Stomach (tissue), 4 donors: ENCODE measurements around the gene NLRC5.

ENCODE experiments used
- POLR2AphosphoS5 ChIP-seq, 3 donors: sonication (generic); formaldehyde crosslinking; IDR thresholded peaks; one replicate each; pipeline ENCODE4 v1.6.1; 2016; ENCODE audit warnings: antibody characterized with exemption in 3 of 3
- TF ChIP-seq, protein P1 (sequence below), 7 experiments: fragments of 450-650 bp in 4 of 7; fragments of 200-600 bp in 3 of 7; sonication (generic) in 3 of 7; IDR thresholded peaks; one replicate each; pipeline ENCODE4 v1.5.1; 2016 to 2019; ENCODE audit warnings: antibody characterized with exemption in 7 of 7, control low read depth in 2 of 7, mild to moderate bottlenecking in 1 of 7

DNA sequence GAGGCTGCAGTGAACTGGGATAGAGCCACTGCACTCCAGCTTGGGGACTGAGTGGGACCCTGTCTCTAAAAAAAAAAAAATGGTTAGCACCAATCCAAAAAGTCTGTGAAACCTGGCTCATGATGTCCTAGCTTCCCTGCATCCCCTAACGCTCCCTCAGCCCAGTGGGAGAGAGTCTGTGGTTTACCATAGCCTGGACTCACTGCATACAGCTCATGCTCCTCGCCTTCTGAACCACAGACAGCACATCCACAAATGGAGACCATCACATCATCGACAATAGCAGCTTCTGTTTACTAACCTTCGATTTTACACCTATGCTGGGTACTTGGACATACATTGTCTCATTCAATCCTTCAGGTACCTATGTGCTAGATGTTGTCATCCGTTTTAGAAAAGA, 43.6 kb downstream of the NLRC5 start:
- TF ChIP-seq, protein P1, sequence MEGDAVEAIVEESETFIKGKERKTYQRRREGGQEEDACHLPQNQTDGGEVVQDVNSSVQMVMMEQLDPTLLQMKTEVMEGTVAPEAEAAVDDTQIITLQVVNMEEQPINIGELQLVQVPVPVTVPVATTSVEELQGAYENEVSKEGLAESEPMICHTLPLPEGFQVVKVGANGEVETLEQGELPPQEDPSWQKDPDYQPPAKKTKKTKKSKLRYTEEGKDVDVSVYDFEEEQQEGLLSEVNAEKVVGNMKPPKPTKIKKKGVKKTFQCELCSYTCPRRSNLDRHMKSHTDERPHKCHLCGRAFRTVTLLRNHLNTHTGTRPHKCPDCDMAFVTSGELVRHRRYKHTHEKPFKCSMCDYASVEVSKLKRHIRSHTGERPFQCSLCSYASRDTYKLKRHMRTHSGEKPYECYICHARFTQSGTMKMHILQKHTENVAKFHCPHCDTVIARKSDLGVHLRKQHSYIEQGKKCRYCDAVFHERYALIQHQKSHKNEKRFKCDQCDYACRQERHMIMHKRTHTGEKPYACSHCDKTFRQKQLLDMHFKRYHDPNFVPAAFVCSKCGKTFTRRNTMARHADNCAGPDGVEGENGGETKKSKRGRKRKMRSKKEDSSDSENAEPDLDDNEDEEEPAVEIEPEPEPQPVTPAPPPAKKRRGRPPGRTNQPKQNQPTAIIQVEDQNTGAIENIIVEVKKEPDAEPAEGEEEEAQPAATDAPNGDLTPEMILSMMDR (IDR thresholded peaks at IDR 0.05), result no peak
- no peak for TF ChIP-seq POLR2AphosphoS5 (IDR thresholded peaks at IDR 0.05)
